HL-60 (cell line): ENCODE data around the gene SNRPB.

Source experiments
- DNase-seq, 2 experiments: peaks; one replicate each; pipeline ENCODE4 v3.0.0-alpha.2; 2010 to 2020; ENCODE audit warnings: low read depth in 1 of 2, low spot score in 1 of 2
- H3K27ac ChIP-seq: fragments of 250-450 bp; sonication (Bioruptor Pico); replicated peaks from 2 replicates; pipeline ENCODE4 v1.5.1; 2020; ENCODE audit warnings: mild to moderate bottlenecking, moderate library complexity
- H3K27me3 ChIP-seq: fragments of 250-450 bp; sonication (Bioruptor Pico); 2 replicates; pipeline ENCODE4 v1.5.1; 2021; ENCODE audit warnings: mild to moderate bottlenecking, moderate library complexity; ENCODE audit not compliant: insufficient read depth, poor library complexity, severe bottlenecking
- H3K4me3 ChIP-seq: replicated peaks from 2 replicates; pipeline ENCODE4 v1.5.1; 2011; ENCODE audit warnings: mild to moderate bottlenecking, control low read depth, low read length; ENCODE audit not compliant: insufficient read depth
- CTCF ChIP-seq: IDR thresholded peaks from one replicate; pipeline ENCODE4 v1.5.1; 2011; ENCODE audit warnings: low read length, control low read depth, inconsistent platforms; ENCODE audit not compliant: insufficient read depth
- GABPA ChIP-seq: IDR thresholded peaks from 2 replicates; pipeline ENCODE4 v1.6.1; 2012; ENCODE audit warnings: low read depth
- POLR2AphosphoS5 ChIP-seq: IDR thresholded peaks from 2 replicates; pipeline ENCODE4 v1.6.1; 2012; ENCODE audit warnings: low read depth
- REST ChIP-seq: IDR thresholded peaks from 2 replicates; pipeline ENCODE4 v1.6.1; 2012; ENCODE audit warnings: low read depth; ENCODE audit not compliant: insufficient replicate concordance
- SPI1 ChIP-seq: IDR thresholded peaks from 2 replicates; pipeline ENCODE4 v1.6.1; 2012; ENCODE audit warnings: low read depth, mild to moderate bottlenecking, borderline replicate concordance

Gene SNRPB

GRCh38 chr20:2473516-2473915, 2.9 kb upstream of the SNRPB start:
- no peak overlapping the region for H3K27ac ChIP-seq
- DNase-seq: no peak
- no peak overlapping the region for H3K4me3 ChIP-seq
- TF ChIP-seq REST (no peak), SPI1 (no peak), POLR2AphosphoS5 (no peak), GABPA (no peak), CTCF (no peak)
- H3K27me3 ChIP-seq: no peaks in the 10 kb centered on the region

- peak in 1 of 2 experiments; percentile 67 for DNase-seq
- Histone ChIP-seq H3K27me3 (no peaks in the 10 kb centered on the region), H3K27ac (peak overlapping the region; percentile 99), H3K4me3 (peak overlapping the region; percentile 79)
- TF ChIP-seq POLR2AphosphoS5: no peak
- TF ChIP-seq CTCF: no peak
- TF ChIP-seq SPI1: no peak
- no peak for TF ChIP-seq GABPA
Measured at GRCh38 chr20:2469991-2470422, 582 bp downstream of the SNRPB start.

- DNase-seq: no peak
- Histone ChIP-seq H3K27ac (peak overlapping the region; percentile 99), H3K27me3 (no peaks in the 10 kb centered on the region), H3K4me3 (peak overlapping the region; percentile 79)
- TF ChIP-seq REST: no peak
- no peak for TF ChIP-seq GABPA
- TF ChIP-seq SPI1: no peak
- TF ChIP-seq CTCF: no peak
- TF ChIP-seq POLR2AphosphoS5: no peak; the same call in 1 of the 2 replicates
Measured at GRCh38 chr20:2468581-2469407, 1.8 kb downstream of the SNRPB start.

- no peaks in the 10 kb centered on the region for H3K27me3 ChIP-seq
- H3K27ac ChIP-seq: no peak overlapping the region
- TF ChIP-seq POLR2AphosphoS5: no peak
- no peak for TF ChIP-seq SPI1
- TF ChIP-seq REST: no peak
- DNase-seq: no peak
- no peak overlapping the region for H3K4me3 ChIP-seq
Measured at GRCh38 chr20:2467412-2467811, 3.2 kb downstream of the SNRPB start.
